K562 (cell line): ENCODE measurements around the gene APC2. TPM values are rescaled to one million over a fixed set of nuclear protein-coding genes. Genes with fewer than 3 reads are reported as not detected.

Experiments
- ADNP ChIP-seq: fragments of 200-800 bp; sonication (Bioruptor generic); IDR thresholded peaks from 2 replicates; pipeline ENCODE4 v1.6.1; 2016; ENCODE audit warnings: missing genetic modification characterization, missing compliant biosample characterization
- CHD2 ChIP-seq: IDR thresholded peaks from 2 replicates; pipeline ENCODE4 v1.6.1; 2011; ENCODE audit warnings: low read depth, low read length
- DLX4 ChIP-seq: fragments of 250-450 bp; sonication (Bioruptor Pico); IDR thresholded peaks from 2 replicates; pipeline ENCODE4 v1.6.1; 2021; ENCODE audit warnings: mild to moderate bottlenecking
- EP400 ChIP-seq: fragments of 450-650 bp; IDR thresholded peaks from 2 replicates; pipeline ENCODE4 v1.6.1; 2017; ENCODE audit warnings: antibody characterized with exemption, mild to moderate bottlenecking, moderate library complexity
- GMEB1 ChIP-seq: fragments of 250-450 bp; sonication (Bioruptor Pico); IDR thresholded peaks from 2 replicates; pipeline ENCODE4 v1.4.0; 2020; ENCODE audit warnings: mild to moderate bottlenecking
- HNRNPL ChIP-seq: fragments of 200-400 bp; formaldehyde crosslinking; IDR thresholded peaks from 2 replicates; pipeline ENCODE4 v1.6.1; 2017; ENCODE audit warnings: low read depth, mild to moderate bottlenecking, low read length
- IRF2 ChIP-seq: sonication (generic); formaldehyde crosslinking; IDR thresholded peaks from 2 replicates; pipeline ENCODE4 v1.8.1; 2022; ENCODE audit warnings: mild to moderate bottlenecking, missing genetic modification reagents
- KDM1A ChIP-seq, 2 experiments: fragments of 450-650 bp; IDR thresholded peaks; 2 replicates each; pipeline ENCODE4 v1.6.1; 2016; ENCODE audit warnings: mild to moderate bottlenecking in 2 of 2
- L3MBTL2 ChIP-seq: fragments of 450-650 bp; IDR thresholded peaks from 2 replicates; pipeline ENCODE4 v1.6.1; 2016; ENCODE audit warnings: mild to moderate bottlenecking, moderate library complexity
- LARP7 ChIP-seq: fragments of 450-650 bp; IDR thresholded peaks from 2 replicates; pipeline ENCODE4 v1.6.1; 2016
- NCOA2 ChIP-seq, 2 experiments: fragments of 450-650 bp; IDR thresholded peaks; 2 replicates each; pipeline ENCODE4 v1.6.1; 2018; ENCODE audit warnings: mild to moderate bottlenecking in 2 of 2, moderate library complexity in 1 of 2; ENCODE audit not compliant: partially characterized antibody in 2 of 2
- POLR2G ChIP-seq: fragments of 200-400 bp; formaldehyde crosslinking; IDR thresholded peaks from 2 replicates; pipeline ENCODE4 v1.6.1; 2017; ENCODE audit warnings: low read depth, mild to moderate bottlenecking, antibody characterized with exemption, low read length, moderate library complexity
- PTRF ChIP-seq: fragments of 450-650 bp; IDR thresholded peaks from 2 replicates; pipeline ENCODE4 v1.6.1; 2016; ENCODE audit warnings: mild to moderate bottlenecking, missing genetic modification characterization, missing compliant biosample characterization
- SMC3 ChIP-seq: conservative IDR thresholded peaks from 2 replicates; pipeline ENCODE4 v1.6.1; 2011; ENCODE audit warnings: low read depth, low read length, improper control_type of control experiment; ENCODE audit not compliant: insufficient read depth
- STAG1 ChIP-seq: sonication (generic); formaldehyde crosslinking; IDR thresholded peaks from 2 replicates; pipeline ENCODE4 v1.5.0; 2020; ENCODE audit warnings: missing genetic modification reagents, borderline replicate concordance
- TAF7 ChIP-seq: fragments of 450-650 bp; IDR thresholded peaks from 2 replicates; pipeline ENCODE4 v1.6.1; 2016; ENCODE audit warnings: missing genetic modification characterization, missing compliant biosample characterization
- TGIF2 ChIP-seq: sonication (generic); formaldehyde crosslinking; IDR thresholded peaks from 2 replicates; pipeline ENCODE4 v1.8.1; 2022; ENCODE audit warnings: mild to moderate bottlenecking, missing genetic modification reagents, moderate library complexity
- TOE1 ChIP-seq, 2 experiments: fragments of 450-650 bp in 1 of 2; sonication (generic) in 1 of 2; formaldehyde crosslinking in 1 of 2; IDR thresholded peaks; 2 replicates each; pipeline versions ENCODE4 v1.7.1 to v1.8.0; 2016 to 2022; ENCODE audit warnings: borderline replicate concordance in 2 of 2, mild to moderate bottlenecking in 2 of 2, antibody characterized with exemption in 1 of 2, inconsistent platforms in 1 of 2, low read depth in 1 of 2, missing genetic modification reagents in 1 of 2, moderate library complexity in 1 of 2
- TRIM25 ChIP-seq: fragments of 450-650 bp; IDR thresholded peaks from 2 replicates; pipeline ENCODE4 v1.7.0; 2016; ENCODE audit warnings: borderline replicate concordance
- ZFX ChIP-seq: sonication (generic); formaldehyde crosslinking; IDR thresholded peaks from 2 replicates; pipeline ENCODE4 v1.8.0; 2022; ENCODE audit warnings: mild to moderate bottlenecking, missing genetic modification reagents, moderate library complexity
- ZKSCAN1 ChIP-seq: fragments of 150-350 bp; IDR thresholded peaks from 2 replicates; pipeline ENCODE4 v1.6.1; 2016; ENCODE audit warnings: low read depth, low read length
- ZNF77 ChIP-seq: fragments of 250-450 bp; sonication (Bioruptor Pico); IDR thresholded peaks from 2 replicates; pipeline ENCODE4 v1.5.0; 2020
- ZNF830 ChIP-seq: fragments of 250-450 bp; sonication (Bioruptor Pico); IDR thresholded peaks from 2 replicates; pipeline ENCODE4 v1.5.0; 2021; ENCODE audit warnings: mild to moderate bottlenecking
- polyA plus RNA-seq, 8 experiments: library from polyadenylated mRNA; depleted of rRNA in 4 of 8; stranded (reverse) in 5 of 8; unstranded in 3 of 8; fragments of >200 nt; fragmentation: Nextera tagmentation in 2 of 8; fragmentation: Illumina TruSeq in 1 of 8; extraction: Ambion mirVana in 2 of 8; extraction: Trizol in 1 of 8; gene quantifications; 2 replicates each; pipeline versions ENCODE4 v1.2.1 to v1.2.3, GENCODE V29; 2011 to 2014; ENCODE audit warnings: inconsistent platforms in 1 of 8, missing spikeins in 1 of 8
- total RNA-seq, 7 experiments: library from RNA; depleted of rRNA in 6 of 7; stranded (reverse); fragments of >200 nt in 6 of 7; fragmentation: Illumina TruSeq in 2 of 7; extraction: Trizol in 2 of 7; gene quantifications; 2 replicates each; pipeline versions ENCODE4 v1.2.1 to v1.2.3, GENCODE V29; 2011 to 2021; ENCODE audit warnings: low replicate concordance in 1 of 7
- TF ChIP-seq, protein P1 (sequence below): fragments of 200-800 bp; sonication (Bioruptor generic); IDR thresholded peaks from 2 replicates; pipeline ENCODE4 v1.6.1; 2017; ENCODE audit warnings: missing genetic modification characterization, missing compliant biosample characterization

APC2 gene
- total and polyA plus RNA-seq, 9 of the 15 experiments (the other 6 are each of a cell fraction or from before 2014, with no cell fraction given) = 0.01 to 0.40 (median 0.05) TPM; not detected in 3

DNA sequence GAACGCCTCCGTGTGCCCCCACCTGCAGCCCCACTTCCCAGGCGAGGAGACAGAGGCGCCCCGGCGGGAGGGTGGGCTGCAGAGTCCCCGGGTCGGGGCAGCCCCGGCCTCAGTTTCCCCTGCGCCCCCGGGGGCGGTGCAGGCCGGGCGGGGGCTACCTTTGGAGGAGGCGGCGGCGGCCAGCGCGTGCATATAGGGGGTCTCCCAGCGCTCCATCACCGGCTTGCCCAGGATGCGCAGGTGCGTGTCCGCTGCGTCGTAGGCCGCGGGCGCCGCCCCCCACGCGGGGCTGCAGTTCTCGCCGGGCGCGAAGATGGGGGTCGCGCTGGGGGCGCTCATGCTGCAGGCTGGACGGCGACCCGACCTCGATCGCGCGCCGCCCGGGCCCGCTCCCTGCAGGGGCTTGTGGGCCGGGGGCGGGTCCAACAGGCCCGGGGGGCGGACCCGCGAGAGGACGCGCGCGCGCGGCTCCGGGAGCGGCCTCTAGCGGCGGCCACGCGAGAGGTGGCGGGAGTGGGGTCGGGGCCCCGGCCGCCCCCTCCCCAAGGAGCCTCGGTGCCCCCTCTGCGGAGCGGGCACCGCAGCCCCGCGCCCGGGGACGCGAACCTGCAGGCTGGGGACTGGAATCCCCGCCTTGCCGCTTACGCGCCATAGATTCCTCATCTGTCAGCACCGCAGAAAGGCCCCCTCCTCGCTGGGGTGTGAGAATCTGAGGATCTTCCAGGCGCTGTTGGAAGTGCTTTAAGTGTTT lies 48.6 kb upstream of the APC2 start, which contains the start of gene GAMT (continued):
- TF ChIP-seq ZNF77 (CRISPR knock-in tag) (no peak), L3MBTL2 (peak; percentile 68), ADNP (no peak), STAG1 (CRISPR knock-in tag) (no peak), ZNF830 (CRISPR knock-in tag) (no peak), TRIM25 (no peak), CHD2 (peak; percentile 70; the same call in 1 of the 2 replicates), ZFX (CRISPR knock-in tag) (peak; percentile 79), GMEB1 (CRISPR knock-in tag) (peak; percentile 37), HNRNPL (no peak), TOE1 (IDR thresholded peaks at IDR 0.05; ENCODE audit: borderline replicate concordance) (no peak), TOE1 (CRISPR knock-in tag; IDR thresholded peaks at IDR 0.05; ENCODE audit: borderline replicate concordance, low read depth) (no peak), IRF2 (CRISPR knock-in tag) (no peak), PTRF (tag) (no peak), ZKSCAN1 (no peak), LARP7 (no peak), POLR2G (peak; percentile 66), TAF7 (tag) (no peak), NCOA2 (IDR thresholded peaks at IDR 0.05; ENCODE audit: partially characterized antibody in 2 of 2) (no peak), TGIF2 (CRISPR knock-in tag) (peak; percentile 72; the same call in 1 of the 2 replicates), KDM1A (IDR thresholded peaks at IDR 0.05) (no peak), SMC3 (no peak), EP400 (no peak), DLX4 (CRISPR knock-in tag) (no peak)
- TF ChIP-seq, protein P1, sequence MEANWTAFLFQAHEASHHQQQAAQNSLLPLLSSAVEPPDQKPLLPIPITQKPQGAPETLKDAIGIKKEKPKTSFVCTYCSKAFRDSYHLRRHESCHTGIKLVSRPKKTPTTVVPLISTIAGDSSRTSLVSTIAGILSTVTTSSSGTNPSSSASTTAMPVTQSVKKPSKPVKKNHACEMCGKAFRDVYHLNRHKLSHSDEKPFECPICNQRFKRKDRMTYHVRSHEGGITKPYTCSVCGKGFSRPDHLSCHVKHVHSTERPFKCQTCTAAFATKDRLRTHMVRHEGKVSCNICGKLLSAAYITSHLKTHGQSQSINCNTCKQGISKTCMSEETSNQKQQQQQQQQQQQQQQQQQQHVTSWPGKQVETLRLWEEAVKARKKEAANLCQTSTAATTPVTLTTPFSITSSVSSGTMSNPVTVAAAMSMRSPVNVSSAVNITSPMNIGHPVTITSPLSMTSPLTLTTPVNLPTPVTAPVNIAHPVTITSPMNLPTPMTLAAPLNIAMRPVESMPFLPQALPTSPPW (CRISPR knock-in tag) = peak; percentile 58
